Natural killer cell treated with Interleukin-12 subunit alpha and Interleukin-12 subunit beta and Interleukin-15 and Interleukin-18, amount 100 ng/mL, for 72 hours (primary cell): Measurements from ENCODE around the gene CES5A. TPM values are rescaled to one million over a fixed set of nuclear protein-coding genes. Genes with fewer than 3 reads are reported as not detected.
A peak's percentile ranks its signal among the peaks of the same experiment; 100 is the strongest.

Source experiments
- ATAC-seq, 2 donors: fragments of 150-1000 bp; cut with Tn5 transposase in 1 of 2; sonication (Bioruptor Pico), chemical (Tn5 transposase) in 1 of 2; 2 replicates each; pipeline ENCODE4 v1.10.0; 2021
- DNase-seq: peaks from one replicate; pipeline ENCODE4 v3.0.0; 2022; ENCODE audit warnings: low spot score
- H3K27ac Mint-ChIP-seq, 2 donors: 1 replicate in 1 of 2; 2 replicates in 1 of 2; pipeline ENCODE4 v1.8.0; 2022; ENCODE audit warnings: mixed read lengths in 2 of 2, mild to moderate bottlenecking in 1 of 2, moderate library complexity in 1 of 2
- H3K27me3 Mint-ChIP-seq, 2 donors: 1 replicate in 1 of 2; 2 replicates in 1 of 2; pipeline ENCODE4 v1.8.0; 2022; ENCODE audit warnings: mixed read lengths in 2 of 2
- H3K36me3 Mint-ChIP-seq: one replicate; pipeline ENCODE4 v1.8.0; 2022; ENCODE audit warnings: mixed read lengths
- H3K4me1 Mint-ChIP-seq, 2 donors: 1 replicate in 1 of 2; 2 replicates in 1 of 2; pipeline ENCODE4 v1.8.0; 2022; ENCODE audit warnings: low read depth in 2 of 2, mixed read lengths in 2 of 2, mild to moderate bottlenecking in 1 of 2
- H3K4me3 Mint-ChIP-seq: one replicate; pipeline ENCODE4 v1.8.0; 2022; ENCODE audit warnings: mixed read lengths
- H3K9me3 Mint-ChIP-seq: 2 replicates; pipeline ENCODE4 v1.8.0; 2022; ENCODE audit warnings: mixed read lengths
- total RNA-seq, 2 donors: library from RNA; stranded (reverse); gene quantifications; one replicate each; pipeline ENCODE4 v1.2.3, GENCODE V29; 2022

Gene CES5A
- total RNA-seq, 2 donors from 2014 or later: not detected

GRCh38 chr16:55901566-55902217 lies 26.5 kb upstream of the CES5A start:
- H3K4me3 Mint-ChIP-seq: no peak overlapping the region
- ATAC-seq (no peak), DNase-seq (no peak)

GRCh38 chr16:55900616-55901393 lies 25.6 kb upstream of the CES5A start:
- H3K4me1 Mint-ChIP-seq: no peaks in the 10 kb centered on the region
- H3K27ac Mint-ChIP-seq: no peak overlapping the region
- no peak for ATAC-seq
- peaks cover 3% of the 10 kb centered on the region for H3K9me3 Mint-ChIP-seq
- peaks cover 6 to 18% of the 10 kb centered on the region in 2 donors for H3K27me3 Mint-ChIP-seq
- no peak for DNase-seq
- H3K4me3 Mint-ChIP-seq: no peak overlapping the region
- H3K36me3 Mint-ChIP-seq: peaks cover 4% of the 10 kb centered on the region

More at GRCh38 chr16:55901566-55902217, 26.5 kb upstream of the CES5A start:
- H3K9me3 Mint-ChIP-seq: peaks cover 3% of the 10 kb centered on the region
- no peak overlapping the region for H3K27ac Mint-ChIP-seq
- H3K36me3 Mint-ChIP-seq: peaks cover 4% of the 10 kb centered on the region
- H3K4me1 Mint-ChIP-seq: no peaks in the 10 kb centered on the region
- H3K27me3 Mint-ChIP-seq: peaks cover 8 to 18% of the 10 kb centered on the region in 2 donors

GRCh38 chr16:55899857-55900256 lies 24.7 kb upstream of the CES5A start:
- Mint-ChIP-seq H3K4me1 (no peaks in the 10 kb centered on the region), H3K4me3 (no peak overlapping the region), H3K36me3 (peaks cover 4% of the 10 kb centered on the region), H3K9me3 (peaks cover 3% of the 10 kb centered on the region), H3K27ac (no peak overlapping the region), H3K27me3 (peaks cover 6 to 18% of the 10 kb centered on the region in 2 donors)
- no peak for DNase-seq
- no peak for ATAC-seq

GRCh38 chr16:55898592-55898991 lies 23.4 kb upstream of the CES5A start:
- Mint-ChIP-seq H3K4me3 (no peak overlapping the region), H3K27me3 (peaks cover 6 to 17% of the 10 kb centered on the region in 2 donors), H3K27ac (no peak overlapping the region), H3K36me3 (peaks cover 3% of the 10 kb centered on the region), H3K9me3 (peaks cover 1% of the 10 kb centered on the region), H3K4me1 (no peaks in the 10 kb centered on the region)
- DNase-seq: no peak
- ATAC-seq: no peak

- peaks cover 13% of the 10 kb centered on the region for H3K36me3 Mint-ChIP-seq
- no peak overlapping the region for H3K27ac Mint-ChIP-seq
- H3K4me3 Mint-ChIP-seq: no peak overlapping the region
- peaks cover 6% of the 10 kb centered on the region for H3K9me3 Mint-ChIP-seq
- no peak for DNase-seq
- no peak for ATAC-seq
- H3K27me3 Mint-ChIP-seq: peaks cover 7 to 9% of the 10 kb centered on the region in 2 donors
- H3K4me1 Mint-ChIP-seq: no peaks in the 10 kb centered on the region
Observed at GRCh38 chr16:55892821-55893220, 17.6 kb upstream of the CES5A start.

- peaks cover 4 to 18% of the 10 kb centered on the region in 2 donors for H3K27me3 Mint-ChIP-seq
- no peak overlapping the region for H3K4me3 Mint-ChIP-seq
- no peak for DNase-seq
- H3K4me1 Mint-ChIP-seq: no peaks in the 10 kb centered on the region
- no peak overlapping the region for H3K27ac Mint-ChIP-seq
- no peak for ATAC-seq
- peaks cover 13% of the 10 kb centered on the region for H3K36me3 Mint-ChIP-seq
- peaks cover 9% of the 10 kb centered on the region for H3K9me3 Mint-ChIP-seq
Observed at GRCh38 chr16:55889518-55889917, 14.3 kb upstream of the CES5A start.

- H3K4me1 Mint-ChIP-seq: no peaks in the 10 kb centered on the region
Observed at GRCh38 chr16:55888546-55888945, 13.4 kb upstream of the CES5A start.

GRCh38 chr16:55876854-55877253 lies 1.7 kb upstream of the CES5A start:
- no peaks in the 10 kb centered on the region for H3K9me3 Mint-ChIP-seq
- no peaks in the 10 kb centered on the region for H3K36me3 Mint-ChIP-seq
- peaks cover 12 to 50% of the 10 kb centered on the region in 2 donors for H3K27me3 Mint-ChIP-seq
- H3K4me1 Mint-ChIP-seq: no peaks in the 10 kb centered on the region
- ATAC-seq (no peak), DNase-seq (no peak)
- H3K27ac Mint-ChIP-seq: no peak overlapping the region
- no peak overlapping the region for H3K4me3 Mint-ChIP-seq

More at GRCh38 chr16:55888546-55888945, 13.4 kb upstream of the CES5A start:
- peaks cover 9% of the 10 kb centered on the region for H3K9me3 Mint-ChIP-seq
- DNase-seq (no peak), ATAC-seq (no peak)
- peaks cover 13% of the 10 kb centered on the region for H3K36me3 Mint-ChIP-seq
- no peak overlapping the region for H3K27ac Mint-ChIP-seq
- peaks cover 6 to 22% of the 10 kb centered on the region in 2 donors for H3K27me3 Mint-ChIP-seq
- no peak overlapping the region for H3K4me3 Mint-ChIP-seq

GRCh38 chr16:55873122-55873521 lies 2.1 kb downstream of the CES5A start:
- DNase-seq (no peak), ATAC-seq (no peak)
- no peak overlapping the region for H3K4me3 Mint-ChIP-seq
- H3K4me1 Mint-ChIP-seq: no peaks in the 10 kb centered on the region
- peaks cover 19 to 32% of the 10 kb centered on the region in 2 donors for H3K27me3 Mint-ChIP-seq
- no peaks in the 10 kb centered on the region for H3K9me3 Mint-ChIP-seq
- no peak overlapping the region for H3K27ac Mint-ChIP-seq
- no peaks in the 10 kb centered on the region for H3K36me3 Mint-ChIP-seq

- no peaks in the 10 kb centered on the region for H3K9me3 Mint-ChIP-seq
Observed at GRCh38 chr16:55872130-55872529, 3.0 kb downstream of the CES5A start.

GRCh38 chr16:55871411-55872038 lies 3.6 kb downstream of the CES5A start:
- no peaks in the 10 kb centered on the region for H3K4me1 Mint-ChIP-seq
- ATAC-seq (no peak), DNase-seq (no peak)
- H3K9me3 Mint-ChIP-seq: no peaks in the 10 kb centered on the region
- peaks cover 17 to 29% of the 10 kb centered on the region in 2 donors for H3K27me3 Mint-ChIP-seq
- H3K36me3 Mint-ChIP-seq: no peaks in the 10 kb centered on the region
- H3K4me3 Mint-ChIP-seq: no peak overlapping the region
- H3K27ac Mint-ChIP-seq: no peak overlapping the region

More at GRCh38 chr16:55872130-55872529, 3.0 kb downstream of the CES5A start:
- ATAC-seq (peak in 1 of 2 donors; percentile 38), DNase-seq (no peak)
- H3K4me1 Mint-ChIP-seq: no peaks in the 10 kb centered on the region
- H3K27ac Mint-ChIP-seq: no peak overlapping the region
- peaks cover 19 to 32% of the 10 kb centered on the region in 2 donors for H3K27me3 Mint-ChIP-seq
- no peaks in the 10 kb centered on the region for H3K36me3 Mint-ChIP-seq
- no peak overlapping the region for H3K4me3 Mint-ChIP-seq

GRCh38 chr16:55868980-55869379 lies 6.2 kb downstream of the CES5A start:
- Mint-ChIP-seq H3K27ac (no peak overlapping the region), H3K4me1 (no peaks in the 10 kb centered on the region), H3K36me3 (no peaks in the 10 kb centered on the region), H3K9me3 (no peaks in the 10 kb centered on the region), H3K27me3 (peaks cover 10 to 18% of the 10 kb centered on the region in 2 donors), H3K4me3 (no peak overlapping the region)
- no peak for ATAC-seq
- no peak for DNase-seq

GRCh38 chr16:55868137-55868536 lies 7.0 kb downstream of the CES5A start:
- ATAC-seq (no peak), DNase-seq (no peak)
- H3K9me3 Mint-ChIP-seq: no peaks in the 10 kb centered on the region
- H3K36me3 Mint-ChIP-seq: no peaks in the 10 kb centered on the region
- H3K4me1 Mint-ChIP-seq: no peaks in the 10 kb centered on the region
- no peak overlapping the region for H3K4me3 Mint-ChIP-seq
- H3K27ac Mint-ChIP-seq: no peak overlapping the region
- peaks cover 10 to 18% of the 10 kb centered on the region in 2 donors for H3K27me3 Mint-ChIP-seq

- H3K36me3 Mint-ChIP-seq: no peaks in the 10 kb centered on the region
- H3K4me3 Mint-ChIP-seq: no peak overlapping the region
- H3K4me1 Mint-ChIP-seq: no peaks in the 10 kb centered on the region
- H3K27ac Mint-ChIP-seq: no peak overlapping the region
- DNase-seq: no peak
- H3K9me3 Mint-ChIP-seq: no peaks in the 10 kb centered on the region
- peak; percentile 20 to 22 for ATAC-seq
- H3K27me3 Mint-ChIP-seq: peaks cover 8 to 13% of the 10 kb centered on the region in 2 donors
Observed at GRCh38 chr16:55861288-55861687, 13.9 kb downstream of the CES5A start.
